Activated CD8-positive, alpha-beta memory T cell treated with anti-CD3 and anti-CD28 coated beads for 1 hour (primary cell): ENCODE data around the gene IQGAP2.
"Not testable (repeated sequence)": the region's sequence is repeated elsewhere in the genome, so short reads cannot be mapped to it uniquely, and the experiment has no call there.

ENCODE experiments used
- DNase-seq, 2 donors: peaks; one replicate each; pipeline ENCODE4 v3.0.0-alpha.2; 2020; ENCODE audit warnings: low read depth in 1 of 2; ENCODE audit errors: extremely low read depth in 1 of 2

IQGAP2 gene

GRCh38 chr5:76723906-76724305, 320.8 kb downstream of the IQGAP2 start:
- no peak for DNase-seq

DNA sequence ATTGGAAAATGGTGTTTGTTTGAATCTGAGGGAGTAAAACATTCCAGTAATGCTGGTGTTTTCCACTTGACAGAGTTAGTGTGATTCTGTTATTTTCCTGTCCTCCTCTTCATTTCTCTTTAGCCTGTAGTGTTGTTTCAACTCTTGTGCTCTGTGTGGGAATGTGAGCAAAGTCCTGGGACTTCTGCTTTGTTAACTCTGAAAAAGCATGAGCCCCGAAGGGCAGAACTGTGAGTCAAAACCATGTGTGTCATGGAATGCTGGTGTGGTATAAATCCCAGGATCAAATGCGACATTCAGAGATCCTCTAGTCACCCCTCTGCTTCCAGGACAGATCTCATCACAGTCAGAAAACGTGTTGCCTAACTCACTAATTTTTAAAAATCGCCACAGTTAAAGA, 321.8 kb downstream of the IQGAP2 start:
- DNase-seq, result no peak

DNA sequence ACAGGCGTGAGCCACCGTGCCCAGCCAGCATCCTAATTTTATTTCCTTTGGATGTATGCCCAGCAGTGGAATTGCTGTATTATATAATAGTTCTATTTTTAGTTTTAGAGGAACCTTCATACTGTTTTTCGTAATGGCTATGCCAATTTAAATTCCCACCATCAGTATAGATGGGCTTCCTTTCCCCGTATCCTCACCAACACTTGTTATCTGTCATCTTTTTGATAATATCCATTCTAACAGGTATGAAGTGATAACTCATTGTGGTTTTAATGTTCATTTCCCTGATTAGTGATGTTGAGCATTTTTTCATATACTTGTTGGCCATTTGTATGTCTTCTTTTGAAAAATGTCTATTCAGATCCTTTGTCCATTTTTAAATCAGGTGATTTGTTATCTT, 325.9 kb downstream of the IQGAP2 start:
- no peak for DNase-seq

GRCh38 chr5:76729373-76730290, 326.5 kb downstream of the IQGAP2 start:
- no peak for DNase-seq

- no peak for DNase-seq
Measured at GRCh38 chr5:76732405-76733048, 329.4 kb downstream of the IQGAP2 start.

DNA sequence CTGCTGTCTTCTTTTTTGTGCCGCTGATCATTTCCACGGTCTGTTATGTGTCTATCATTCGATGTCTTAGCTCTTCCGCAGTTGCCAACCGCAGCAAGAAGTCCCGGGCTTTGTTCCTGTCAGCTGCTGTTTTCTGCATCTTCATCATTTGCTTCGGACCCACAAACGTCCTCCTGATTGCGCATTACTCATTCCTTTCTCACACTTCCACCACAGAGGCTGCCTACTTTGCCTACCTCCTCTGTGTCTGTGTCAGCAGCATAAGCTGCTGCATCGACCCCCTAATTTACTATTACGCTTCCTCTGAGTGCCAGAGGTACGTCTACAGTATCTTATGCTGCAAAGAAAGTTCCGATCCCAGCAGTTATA, 329.9 kb downstream of the IQGAP2 start:
- no peak for DNase-seq

GRCh38 chr5:76735762-76736545, 332.9 kb downstream of the IQGAP2 start:
- DNase-seq, result no peak

GRCh38 chr5:76736679-76737556, 333.8 kb downstream of the IQGAP2 start:
- DNase-seq, result no peak

- no peak for DNase-seq
Measured at GRCh38 chr5:76737846-76738245, 334.8 kb downstream of the IQGAP2 start.

- not testable (repeated sequence) for DNase-seq
Measured at GRCh38 chr5:76741506-76741905, 338.4 kb downstream of the IQGAP2 start.

DNA sequence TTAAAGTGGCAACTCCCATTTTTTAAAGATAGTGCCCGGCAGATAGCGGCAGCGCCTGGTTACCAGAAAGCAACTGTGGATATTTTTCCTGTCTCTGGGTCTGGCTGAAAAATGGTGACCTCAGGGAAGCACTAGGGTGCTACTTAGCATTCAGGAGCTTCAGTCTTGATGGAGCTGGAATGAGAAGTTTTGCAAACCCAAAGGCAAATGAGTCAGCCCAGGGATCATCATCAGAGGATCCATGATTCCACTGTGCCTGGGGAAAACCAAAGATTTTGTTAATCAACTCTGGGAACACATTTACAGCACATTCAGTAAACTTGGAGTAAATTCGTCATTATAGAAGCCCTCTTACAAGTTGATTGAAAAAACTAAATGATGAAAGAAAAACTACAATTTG, 339.5 kb downstream of the IQGAP2 start:
- no peak for DNase-seq

GRCh38 chr5:76744632-76745031, 341.5 kb downstream of the IQGAP2 start:
- DNase-seq, result no peak

- DNase-seq, result no peak
Measured at GRCh38 chr5:76745670-76746069, 342.6 kb downstream of the IQGAP2 start.

DNA sequence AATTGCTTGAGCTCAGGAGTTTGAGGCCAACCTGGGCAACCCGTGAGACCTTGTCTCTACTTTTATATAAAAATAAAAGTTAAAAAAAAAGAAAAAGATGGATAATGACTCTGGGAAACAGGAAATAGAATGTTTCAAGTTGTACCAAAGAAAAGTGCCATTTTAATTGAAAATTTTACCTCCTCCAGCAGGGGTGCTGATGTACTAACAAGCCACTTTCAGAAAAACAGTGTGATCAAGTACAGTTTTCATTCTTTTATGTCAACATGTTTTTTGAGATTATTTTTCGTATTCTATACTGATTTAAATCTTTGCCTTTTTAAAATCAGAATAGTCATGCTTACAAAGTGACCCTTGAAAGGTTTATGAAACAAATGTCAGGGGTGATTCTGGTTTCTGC, 343.6 kb downstream of the IQGAP2 start:
- DNase-seq, result no peak

GRCh38 chr5:76747706-76748105, 344.6 kb downstream of the IQGAP2 start:
- no peak for DNase-seq

GRCh38 chr5:76751291-76751690, 348.2 kb downstream of the IQGAP2 start:
- DNase-seq, result no peak

DNA sequence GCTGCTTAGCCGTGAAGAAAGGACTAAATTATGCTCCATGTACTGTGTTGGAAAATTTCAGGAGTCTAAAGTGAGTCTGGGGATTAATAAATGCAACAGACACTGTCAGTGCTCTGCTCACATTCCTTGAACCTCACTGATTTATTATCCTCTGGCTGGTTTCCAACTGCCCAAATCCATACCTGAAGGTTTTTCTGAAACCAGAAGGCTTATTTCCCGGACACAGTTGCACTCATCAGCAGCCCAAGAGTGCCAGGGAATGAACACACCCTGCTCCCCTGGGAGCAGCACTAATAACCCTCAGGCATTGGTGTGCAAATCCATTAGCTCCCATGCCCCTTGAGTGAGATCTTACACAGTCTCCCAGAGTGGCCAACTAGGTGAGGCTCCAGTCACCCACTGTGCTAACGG, 351.6 kb downstream of the IQGAP2 start:
- no peak for DNase-seq

- DNase-seq, result no peak
Measured at GRCh38 chr5:76755779-76756637, 352.9 kb downstream of the IQGAP2 start.

GRCh38 chr5:76757049-76757448, 354.0 kb downstream of the IQGAP2 start:
- DNase-seq, result no peak
